GM06990 (cell line): Measurements from ENCODE around the gene C1orf35.

Experiments used
- DNase-seq: peaks from one replicate; pipeline ENCODE4 v3.0.0-alpha.2; 2011; ENCODE audit not compliant: insufficient read length; ENCODE audit errors: extremely low read depth
- H3K27me3 ChIP-seq: replicated peaks from 2 replicates; pipeline ENCODE4 v1.6.0; 2011; ENCODE audit warnings: low read length; ENCODE audit not compliant: control insufficient read depth, insufficient read depth
- H3K36me3 ChIP-seq: 2 replicates; pipeline ENCODE4 v1.5.1; 2011; ENCODE audit warnings: low read length; ENCODE audit not compliant: control insufficient read depth, insufficient read depth
- H3K4me3 ChIP-seq: replicated peaks from 2 replicates; pipeline ENCODE4 v1.5.1; 2011; ENCODE audit warnings: low read depth, mild to moderate bottlenecking, control low read depth, low read length
- TF ChIP-seq, protein P1 (sequence below): IDR thresholded peaks from 2 replicates; pipeline ENCODE4 v1.5.1; 2011; ENCODE audit warnings: low read length, control low read depth, mild to moderate bottlenecking, inconsistent platforms; ENCODE audit not compliant: insufficient read depth, poor library complexity, severe bottlenecking

Gene C1orf35

DNA sequence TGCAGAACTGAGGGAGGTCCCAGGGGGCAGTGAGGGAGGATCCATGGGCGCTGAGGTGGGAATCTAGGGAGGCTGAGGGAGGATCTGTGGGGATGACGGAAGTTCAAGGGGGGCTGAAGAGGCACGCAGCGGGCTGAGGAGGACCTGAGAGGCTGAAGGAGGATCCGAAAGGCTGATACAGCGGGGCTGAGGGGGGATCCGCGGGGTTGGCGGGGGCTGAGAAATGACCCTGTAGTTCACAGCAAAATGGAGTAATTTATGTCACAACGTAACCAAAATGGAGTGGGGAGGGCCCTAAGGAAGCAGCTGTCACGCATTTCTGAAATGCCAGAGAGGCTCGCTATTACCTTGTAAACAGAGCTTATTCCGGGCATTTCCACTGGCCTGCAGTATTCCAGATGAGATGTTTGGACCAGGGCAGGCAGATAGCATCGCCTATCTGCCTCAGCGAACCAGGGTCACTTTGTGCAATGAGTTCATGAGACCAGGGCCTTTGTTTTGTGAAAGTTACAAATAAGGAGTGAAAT, 6.9 kb upstream of the C1orf35 start:
- Histone ChIP-seq H3K36me3 (peaks cover 15% of the 10 kb centered on the region), H3K27me3 (no peaks in the 10 kb centered on the region), H3K4me3 (peak overlapping the region; percentile 99)
- DNase-seq: no peak
- TF ChIP-seq, protein P1, sequence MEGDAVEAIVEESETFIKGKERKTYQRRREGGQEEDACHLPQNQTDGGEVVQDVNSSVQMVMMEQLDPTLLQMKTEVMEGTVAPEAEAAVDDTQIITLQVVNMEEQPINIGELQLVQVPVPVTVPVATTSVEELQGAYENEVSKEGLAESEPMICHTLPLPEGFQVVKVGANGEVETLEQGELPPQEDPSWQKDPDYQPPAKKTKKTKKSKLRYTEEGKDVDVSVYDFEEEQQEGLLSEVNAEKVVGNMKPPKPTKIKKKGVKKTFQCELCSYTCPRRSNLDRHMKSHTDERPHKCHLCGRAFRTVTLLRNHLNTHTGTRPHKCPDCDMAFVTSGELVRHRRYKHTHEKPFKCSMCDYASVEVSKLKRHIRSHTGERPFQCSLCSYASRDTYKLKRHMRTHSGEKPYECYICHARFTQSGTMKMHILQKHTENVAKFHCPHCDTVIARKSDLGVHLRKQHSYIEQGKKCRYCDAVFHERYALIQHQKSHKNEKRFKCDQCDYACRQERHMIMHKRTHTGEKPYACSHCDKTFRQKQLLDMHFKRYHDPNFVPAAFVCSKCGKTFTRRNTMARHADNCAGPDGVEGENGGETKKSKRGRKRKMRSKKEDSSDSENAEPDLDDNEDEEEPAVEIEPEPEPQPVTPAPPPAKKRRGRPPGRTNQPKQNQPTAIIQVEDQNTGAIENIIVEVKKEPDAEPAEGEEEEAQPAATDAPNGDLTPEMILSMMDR: no peak

DNA sequence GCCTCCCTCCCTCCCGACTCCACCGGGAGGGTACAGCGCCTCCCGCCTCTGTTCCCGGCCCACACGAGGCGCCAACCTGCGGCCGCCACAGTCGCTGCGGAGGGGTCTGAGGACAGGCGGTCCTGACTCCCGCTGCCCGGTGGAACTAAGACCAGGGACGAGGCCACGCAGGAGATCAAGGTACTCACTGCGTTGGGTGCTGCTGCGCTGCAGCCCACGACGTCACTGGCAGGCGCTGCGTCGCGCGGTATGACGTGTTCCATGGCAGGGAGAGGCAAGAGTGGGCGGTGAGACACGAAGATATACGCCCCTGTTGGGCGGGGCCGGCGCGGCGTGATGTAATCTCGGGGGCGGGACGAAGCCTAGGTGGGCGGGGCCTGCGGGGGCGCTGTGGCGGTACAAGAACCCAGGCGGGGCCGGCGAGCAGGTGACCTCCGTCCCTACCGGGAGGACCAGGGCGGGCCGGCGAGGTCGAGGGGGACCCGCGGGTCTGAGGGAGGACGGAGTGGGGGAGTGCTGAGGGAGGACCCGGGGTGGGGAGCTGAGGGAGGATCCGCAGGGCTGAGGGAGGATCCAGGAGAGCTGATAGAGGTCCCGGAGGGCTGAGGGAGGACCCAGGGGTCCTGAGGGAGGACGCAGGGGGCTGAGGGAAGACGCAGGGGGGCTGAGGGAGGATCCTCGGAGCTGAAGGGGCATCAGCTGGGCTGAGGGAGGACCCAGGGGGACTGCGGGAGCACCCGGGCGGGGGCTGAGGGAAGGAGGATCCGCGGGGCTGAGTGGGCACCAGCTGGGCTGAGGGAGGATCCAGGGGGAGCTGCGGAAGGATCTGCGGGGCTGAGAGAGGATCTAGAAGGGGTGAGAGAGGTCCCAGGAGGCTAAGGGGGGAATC, 6.2 kb upstream of the C1orf35 start, which contains the start of gene MRPL55:
Gene MRPL55, minus strand, starts transcription at position 227 of the 889 bp plus-strand sequence. CDS start 1,039 bp downstream, outside the sequence.
- Histone ChIP-seq H3K36me3 (peaks cover 15% of the 10 kb centered on the region), H3K27me3 (no peaks in the 10 kb centered on the region), H3K4me3 (peak within 1 kb of the TSS; percentile 99)
- peak; percentile 98 for DNase-seq
- TF ChIP-seq, protein P1: peak; percentile 5

DNA sequence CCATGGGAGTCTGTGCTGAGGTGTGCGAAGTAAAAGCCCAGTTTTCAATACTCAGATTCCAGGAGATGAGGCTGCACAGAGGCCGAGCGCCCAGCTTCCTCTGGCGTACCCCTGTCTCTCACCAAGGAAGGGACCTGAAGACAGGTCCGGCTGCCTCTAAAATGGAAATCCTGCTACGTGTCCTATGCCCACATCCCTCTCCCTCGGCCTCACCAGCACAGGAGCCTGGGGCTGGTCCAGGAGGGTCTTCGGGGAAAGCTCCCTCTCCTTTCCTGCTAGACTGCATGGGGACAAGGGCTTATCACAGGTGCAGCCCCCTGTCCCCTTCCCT, 5.6 kb upstream of the C1orf35 start:
- DNase-seq: no peak
- Histone ChIP-seq H3K36me3 (peaks cover 15% of the 10 kb centered on the region), H3K27me3 (no peaks in the 10 kb centered on the region), H3K4me3 (peak overlapping the region; percentile 99)
- TF ChIP-seq, protein P1: no peak

DNA sequence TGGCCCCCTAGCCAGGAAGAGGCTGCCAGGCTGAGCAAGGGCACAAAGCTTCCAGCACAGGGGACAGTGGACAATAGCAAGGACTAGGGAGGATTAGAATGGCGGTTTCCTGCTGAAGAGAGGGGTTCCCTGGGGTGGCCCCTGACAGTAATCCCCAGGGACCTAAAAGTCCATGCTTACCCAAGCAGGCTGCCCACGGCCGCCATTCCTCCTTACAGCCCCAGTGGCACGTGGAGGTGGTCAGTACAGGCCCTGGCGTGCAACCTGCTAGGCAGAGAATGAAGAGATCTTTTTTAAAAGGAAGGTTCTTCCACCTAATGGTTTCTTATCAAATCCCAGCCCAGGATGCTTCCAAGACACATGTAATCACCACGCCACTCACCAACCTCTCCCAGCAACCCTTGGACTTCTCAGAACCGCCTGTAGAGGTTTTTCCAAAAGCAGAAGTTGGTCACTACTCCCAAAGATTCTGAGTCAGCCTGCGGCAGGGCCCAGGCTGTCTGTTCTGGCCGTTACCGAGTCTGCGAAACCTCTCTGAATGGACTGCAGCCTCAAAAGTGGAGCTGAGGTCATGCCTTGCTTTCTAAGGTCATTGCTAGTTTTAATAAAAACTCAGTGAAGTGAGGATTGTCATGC, 5.0 kb upstream of the C1orf35 start:
- TF ChIP-seq, protein P1: no peak
- peaks cover 15% of the 10 kb centered on the region for H3K36me3 ChIP-seq
- H3K27me3 ChIP-seq: no peaks in the 10 kb centered on the region
- H3K4me3 ChIP-seq: peak overlapping the region; percentile 99
- DNase-seq: no peak

DNA sequence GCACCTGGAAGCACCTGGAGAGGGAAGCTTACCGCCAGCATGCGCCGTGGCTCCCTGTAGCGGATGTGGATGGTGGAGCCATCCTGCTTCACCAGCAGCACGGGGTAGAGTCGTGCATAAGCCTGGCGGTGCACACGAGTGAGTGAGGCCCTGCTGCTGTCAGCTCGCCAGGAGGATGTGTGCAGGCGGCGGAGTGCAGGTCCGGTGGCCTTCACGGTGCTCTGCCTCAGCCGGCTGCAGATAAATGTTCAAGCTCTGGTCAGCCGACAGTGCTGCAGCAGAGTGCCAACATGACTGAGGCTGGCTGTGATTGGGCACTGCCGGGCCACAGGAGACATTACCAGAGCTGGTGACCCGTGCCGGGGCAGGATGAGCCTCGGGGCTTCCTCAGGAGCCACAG, 4.5 kb upstream of the C1orf35 start:
- Histone ChIP-seq H3K4me3 (no peak overlapping the region), H3K27me3 (no peaks in the 10 kb centered on the region), H3K36me3 (peaks cover 15% of the 10 kb centered on the region)
- no peak for DNase-seq
- TF ChIP-seq, protein P1: no peak
